GM12878 (cell line): ENCODE measurements around the gene NR6A1. TPM values are rescaled to one million over a fixed set of nuclear protein-coding genes. Genes with fewer than 3 reads are reported as not detected.

Experiments used
- ATAC-seq: fragments of 200-7000 bp; cut with Tn5 transposase; 3 replicates; pipeline ENCODE4 v1.9.1; 2020; ENCODE audit warnings: mild to moderate bottlenecking, moderate library complexity
- BruUV-seq: library from RNA; stranded (reverse); fragments of 400-500 nt; replicated peaks from 2 replicates; lab custom pipeline; 2021; lab: Mats Ljungman, UMichigan
- CTCF ChIA-PET: fragments of 300-600 bp; sonication (Branson Sonifier 250); formaldehyde crosslinking; extraction: SDS; loops from one replicate; lab custom pipeline; 2021; ENCODE audit warnings: inconsistent platforms; lab: Yijun Ruan, JAX
- POLR2A ChIA-PET: fragments of 350-600 bp; formaldehyde crosslinking; extraction: SDS; loops from one replicate; lab custom pipeline; 2021; ENCODE audit warnings: inconsistent platforms; lab: Charles Lee
- RAD21 ChIA-PET: fragments of 300-600 bp; sonication (Branson Sonifier 250); formaldehyde crosslinking; loops from one replicate; lab custom pipeline; 2023; ENCODE audit warnings: antibody characterized with exemption; ENCODE audit not compliant: unreplicated experiment; lab: Charles Lee
- SMC1A ChIA-PET: fragments of 300-600 bp; sonication (Branson Sonifier 250); formaldehyde crosslinking; loops from one replicate; lab custom pipeline; 2023; ENCODE audit not compliant: unreplicated experiment, uncharacterized antibody; lab: Charles Lee
- DNase-seq: peaks from one replicate; pipeline ENCODE4 v3.0.0-alpha.2; 2011; ENCODE audit warnings: low read depth, low spot score
- FAIRE-seq: peaks from 3 replicates; lab custom pipeline; 2011; peaks lifted over from hg19 to GRCh38; lab: Jason Lieb, UNC
- H2AFZ ChIP-seq: 2 replicates; pipeline ENCODE4 v1.6.0; 2011; ENCODE audit warnings: low read depth, low read length, control low read depth; ENCODE audit not compliant: control insufficient read depth
- H3K27ac ChIP-seq: 2 replicates; pipeline ENCODE4 v1.5.1; 2011; ENCODE audit warnings: control low read depth; ENCODE audit not compliant: control insufficient read depth, insufficient read depth
- H3K27me3 ChIP-seq, 2 experiments: replicated peaks in 1 of 2; 2 replicates each; pipeline versions ENCODE4 v1.6.0 to v1.6.1; 2011; ENCODE audit warnings: low read length in 1 of 2; ENCODE audit not compliant: control insufficient read depth in 2 of 2, insufficient read depth in 2 of 2
- H3K36me3 ChIP-seq, 2 experiments: 2 replicates each; pipeline ENCODE4 v1.5.1; 2011; ENCODE audit warnings: low read length in 1 of 2; ENCODE audit not compliant: control insufficient read depth in 2 of 2, insufficient read depth in 2 of 2
- H3K4me1 ChIP-seq: 2 replicates; pipeline ENCODE4 v1.6.1; 2011; ENCODE audit warnings: mild to moderate bottlenecking, low read length, moderate library complexity, mixed read lengths; ENCODE audit not compliant: control insufficient read depth, insufficient read depth
- H3K4me2 ChIP-seq: 2 replicates; pipeline ENCODE4 v1.6.0; 2011; ENCODE audit warnings: control low read depth; ENCODE audit not compliant: control insufficient read depth, insufficient read depth
- H3K4me3 ChIP-seq: fragments of 200-600 bp; sonication (generic); 2 replicates; pipeline ENCODE4 v1.5.1; 2016
- H3K79me2 ChIP-seq: 2 replicates; pipeline ENCODE4 v1.6.0; 2011; ENCODE audit warnings: low read length; ENCODE audit not compliant: control insufficient read depth, insufficient read depth
- H3K9ac ChIP-seq: 2 replicates; pipeline ENCODE4 v1.8.0; 2011; ENCODE audit warnings: low read length, control low read depth, mixed read lengths; ENCODE audit not compliant: control insufficient read depth, insufficient read depth
- H3K9me3 ChIP-seq: replicated peaks from 3 replicates; pipeline ENCODE4 v1.5.1; 2011; ENCODE audit warnings: mild to moderate bottlenecking, low read length; ENCODE audit not compliant: control insufficient read depth, insufficient read depth
- H4K20me1 ChIP-seq: 2 replicates; pipeline ENCODE4 v1.6.0; 2011; ENCODE audit not compliant: control insufficient read depth, insufficient read depth
- CHD1 ChIP-seq: IDR thresholded peaks from 2 replicates; pipeline ENCODE4 v1.6.1; 2012; ENCODE audit warnings: low read depth, low read length, improper control_type of control experiment
- EED ChIP-seq: sonication (generic); IDR thresholded peaks from 2 replicates; pipeline ENCODE4 v1.6.1; 2016; ENCODE audit warnings: antibody characterized with exemption, low read depth
- HDAC6 ChIP-seq: fragments of 200-600 bp; sonication (generic); IDR thresholded peaks from one replicate; pipeline ENCODE4 v1.8.0; 2017; ENCODE audit warnings: antibody characterized with exemption; ENCODE audit not compliant: unreplicated experiment
- MEF2B ChIP-seq: fragments of 450-650 bp; IDR thresholded peaks from 2 replicates; pipeline ENCODE4 v1.6.1; 2018; ENCODE audit warnings: mild to moderate bottlenecking, moderate library complexity; ENCODE audit not compliant: partially characterized antibody, poor library complexity, severe bottlenecking
- NFYA ChIP-seq: IDR thresholded peaks from 2 replicates; pipeline ENCODE4 v1.6.1; 2011; ENCODE audit warnings: low read depth, mild to moderate bottlenecking, low read length, improper control_type of control experiment, borderline replicate concordance
- PAX8 ChIP-seq: fragments of 450-650 bp; IDR thresholded peaks from 2 replicates; pipeline ENCODE4 v1.6.1; 2017; ENCODE audit warnings: mild to moderate bottlenecking, moderate library complexity
- SREBF1 ChIP-seq: IDR thresholded peaks from 2 replicates; pipeline ENCODE4 v1.6.1; 2012; ENCODE audit warnings: mild to moderate bottlenecking, low read length
- SUZ12 ChIP-seq: fragments of 200-600 bp; sonication (generic); IDR thresholded peaks from one replicate; pipeline ENCODE4 v1.6.1; 2018; ENCODE audit warnings: antibody characterized with exemption, mild to moderate bottlenecking; ENCODE audit not compliant: unreplicated experiment
- WGBS: methylation state at CpG from one replicate; pipeline ENCODE4 v1.1.6; 2016; ENCODE audit warnings: low lambda C conversion rate; ENCODE audit not compliant: insufficient replicate concordance, insufficient coverage; ENCODE audit errors: missing lambda C conversion rate; 5-methylcytosine and 5-hydroxymethylcytosine counted together
- in situ Hi-C: fragments of 300-500 bp; cut with MboI; formaldehyde crosslinking; loops from 9 replicates; pipeline ENCODE4 v1.14.3; 2018; ENCODE audit warnings: mixed read lengths
- intact Hi-C: fragments of 100-400 bp; cut with micrococcal nuclease; formaldehyde crosslinking; loops from one replicate; pipeline ENCODE4 v1.14.2; 2022; ENCODE audit not compliant: unreplicated experiment
- polyA plus RNA-seq, 11 experiments: library from polyadenylated mRNA; depleted of rRNA in 4 of 11; unstranded in 6 of 11; stranded (reverse) in 5 of 11; fragments of >200 nt; fragmentation: Nextera tagmentation in 4 of 11; fragmentation: Illumina TruSeq in 1 of 11; extraction: Ambion mirVana in 4 of 11; extraction: Trizol in 1 of 11; gene quantifications; 1 replicate in 1 of 11; 2 replicates in 10 of 11; pipeline versions ENCODE4 v1.2.1 to v1.2.3, GENCODE V29; 2011 to 2016; ENCODE audit warnings: inconsistent platforms in 2 of 11, missing spikeins in 2 of 11, low read depth in 1 of 11
- total RNA-seq, 4 experiments: library from RNA; depleted of rRNA in 3 of 4; stranded (reverse); fragments of >200 nt in 3 of 4; fragmentation: Illumina TruSeq in 1 of 4; extraction: Trizol in 1 of 4; gene quantifications; 2 replicates each; pipeline versions ENCODE4 v1.2.1 to v1.2.3, GENCODE V29; 2013 to 2021
- TF ChIP-seq, protein P1 (sequence below): IDR thresholded peaks from 2 replicates; pipeline ENCODE4 v1.6.1; 2011; ENCODE audit warnings: low read depth, mild to moderate bottlenecking, low read length, moderate library complexity, borderline replicate concordance; ENCODE audit errors: extremely low read depth
- TF ChIP-seq, protein P2 (sequence below): fragments of 450-650 bp; IDR thresholded peaks from 2 replicates; pipeline ENCODE4 v1.6.1; 2016; ENCODE audit warnings: mild to moderate bottlenecking

The NR6A1 gene
- total and polyA plus RNA-seq, 10 of the 15 experiments (the other 5 are each of a cell fraction or from before 2014, with no cell fraction given): 1.2 to 9.2 (median 4.6) TPM

DNA sequence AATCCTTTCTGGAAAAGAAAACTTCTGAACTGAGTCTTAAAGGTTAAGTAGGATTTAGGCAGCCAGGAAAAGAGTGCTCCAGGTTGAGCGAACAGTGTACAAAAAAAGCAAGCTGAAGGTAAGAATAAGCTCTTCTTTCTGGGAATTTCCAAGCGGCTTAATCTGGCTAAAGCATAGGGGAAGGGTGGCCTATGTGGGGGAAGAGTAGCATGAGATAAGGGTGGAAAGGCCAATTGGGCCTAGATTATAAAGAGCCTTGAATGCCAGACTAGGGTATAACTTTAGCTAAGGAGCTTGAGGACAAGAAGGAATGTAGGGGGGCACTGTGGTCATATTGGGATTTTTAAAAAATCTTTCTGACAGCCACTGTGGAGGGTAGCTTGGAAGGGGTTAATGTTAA lies 226.6 kb downstream of the NR6A1 start:
- BruUV-seq: no TSS peak
- Histone ChIP-seq H3K4me3 (no peak overlapping the region), H3K4me1 (no peaks in the 10 kb centered on the region), H3K9me3 (no peaks in the 10 kb centered on the region), H3K36me3 (no peaks in the 10 kb centered on the region), H4K20me1 (no peaks in the 10 kb centered on the region), H3K9ac (no peak overlapping the region), H3K4me2 (no peak overlapping the region), H3K79me2 (no peaks in the 10 kb centered on the region), H2AFZ (no peak overlapping the region), H3K27ac (no peak overlapping the region), H3K27me3 (no peaks in the 10 kb centered on the region)
- TF ChIP-seq, protein P1, sequence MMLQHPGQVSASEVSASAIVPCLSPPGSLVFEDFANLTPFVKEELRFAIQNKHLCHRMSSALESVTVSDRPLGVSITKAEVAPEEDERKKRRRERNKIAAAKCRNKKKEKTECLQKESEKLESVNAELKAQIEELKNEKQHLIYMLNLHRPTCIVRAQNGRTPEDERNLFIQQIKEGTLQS: no peak
- TF ChIP-seq, protein P2, sequence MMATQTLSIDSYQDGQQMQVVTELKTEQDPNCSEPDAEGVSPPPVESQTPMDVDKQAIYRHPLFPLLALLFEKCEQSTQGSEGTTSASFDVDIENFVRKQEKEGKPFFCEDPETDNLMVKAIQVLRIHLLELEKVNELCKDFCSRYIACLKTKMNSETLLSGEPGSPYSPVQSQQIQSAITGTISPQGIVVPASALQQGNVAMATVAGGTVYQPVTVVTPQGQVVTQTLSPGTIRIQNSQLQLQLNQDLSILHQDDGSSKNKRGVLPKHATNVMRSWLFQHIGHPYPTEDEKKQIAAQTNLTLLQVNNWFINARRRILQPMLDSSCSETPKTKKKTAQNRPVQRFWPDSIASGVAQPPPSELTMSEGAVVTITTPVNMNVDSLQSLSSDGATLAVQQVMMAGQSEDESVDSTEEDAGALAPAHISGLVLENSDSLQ: no peak
- TF ChIP-seq SREBF1: no peak
- TF ChIP-seq HDAC6: no peak
- TF ChIP-seq CHD1: no peak
- no peak for TF ChIP-seq NFYA
- TF ChIP-seq PAX8: no peak
- no peak for TF ChIP-seq EED
- no peak for TF ChIP-seq MEF2B
- TF ChIP-seq SUZ12: no peak
- in situ Hi-C loops (no loop called here), intact Hi-C loops (no loop called here)
- ChIA-PET SMC1A (interaction anchor here (0.8 to 1.9 kb wide), 4 partner anchors 9 to 20 kb away, joined by 3 to 6 read pairs (median 3); no protein-coding TSS in a partner anchor), CTCF (interaction anchor here (1.0 to 4.8 kb wide), 5 partner anchors 8 to 129 kb away, joined by 3 to 32 read pairs (median 4); partner anchors contain the start of gene PSMB7), RAD21 (no interaction called here), POLR2A (no interaction called here)
- 96% methylated on average over 2 of the region's 2 CpGs for WGBS
- no peak for DNase-seq
- no peak for ATAC-seq
- no peak for FAIRE-seq
